Thyroid gland (tissue), 4 donors: ENCODE data around the gene CD36. TPM values are rescaled to one million over a fixed set of nuclear protein-coding genes. Genes with fewer than 3 reads are reported as not detected.

ENCODE experiments used
- DNase-seq, 2 donors: peaks; one replicate each; pipeline ENCODE4 v3.0.0-alpha.2; 2019
- H3K27ac ChIP-seq, 3 donors: fragments of 200-600 bp; sonication (generic); 1 replicate in 2 of 3; 2 replicates in 1 of 3; pipeline ENCODE4 v1.5.1; 2016 to 2019; ENCODE audit warnings: mild to moderate bottlenecking in 1 of 3, moderate library complexity in 1 of 3
- H3K27me3 ChIP-seq: fragments of 200-600 bp; sonication (generic); one replicate; pipeline ENCODE4 v1.5.1; 2019
- H3K36me3 ChIP-seq, 2 donors: fragments of 200-600 bp; sonication (generic); one replicate each; pipeline ENCODE4 v1.5.1; 2016 to 2019
- H3K4me1 ChIP-seq, 2 donors: fragments of 200-600 bp; sonication (generic); one replicate each; pipeline ENCODE4 v1.5.1; 2017 to 2019
- H3K4me3 ChIP-seq, 3 donors: fragments of 200-600 bp; sonication (generic); replicated peaks in 1 of 3; 1 replicate in 2 of 3; 2 replicates in 1 of 3; pipeline ENCODE4 v1.5.1; 2016; ENCODE audit warnings: mild to moderate bottlenecking in 1 of 3
- H3K9me3 ChIP-seq: fragments of 200-600 bp; sonication (generic); one replicate; pipeline ENCODE4 v1.5.1; 2017
- POLR2A ChIP-seq, 2 donors: fragments of 450-650 bp; IDR thresholded peaks; one replicate each; pipeline ENCODE4 v1.6.1; 2017; ENCODE audit warnings: antibody characterized with exemption in 2 of 2, mild to moderate bottlenecking in 2 of 2, moderate library complexity in 1 of 2
- WGBS, 2 donors: methylation state at CpG; one replicate each; pipeline ENCODE4 v1.1.5; 2017; 5-methylcytosine and 5-hydroxymethylcytosine counted together
- intact Hi-C: fragments of 100-400 bp; cut with DNase I; formaldehyde crosslinking; loops from one replicate; pipeline ENCODE4 v1.15.1; 2023
- total RNA-seq, 4 donors: library from RNA; depleted of rRNA; stranded (reverse); fragments of >200 nt; gene quantifications; one replicate each; pipeline ENCODE4 v1.2.3, GENCODE V29; 2016
- TF ChIP-seq, protein P1 (sequence below), 6 experiments: fragments of 200-600 bp in 3 of 6; fragments of 450-650 bp in 3 of 6; sonication (generic) in 3 of 6; IDR thresholded peaks; one replicate each; pipeline ENCODE4 v1.5.1; 2016 to 2019; ENCODE audit warnings: antibody characterized with exemption in 6 of 6, mild to moderate bottlenecking in 2 of 6, inconsistent platforms in 1 of 6, moderate library complexity in 1 of 6

Gene CD36
- total RNA-seq, 4 donors from 2014 or later: 137 to 244 (median 155) TPM

DNA sequence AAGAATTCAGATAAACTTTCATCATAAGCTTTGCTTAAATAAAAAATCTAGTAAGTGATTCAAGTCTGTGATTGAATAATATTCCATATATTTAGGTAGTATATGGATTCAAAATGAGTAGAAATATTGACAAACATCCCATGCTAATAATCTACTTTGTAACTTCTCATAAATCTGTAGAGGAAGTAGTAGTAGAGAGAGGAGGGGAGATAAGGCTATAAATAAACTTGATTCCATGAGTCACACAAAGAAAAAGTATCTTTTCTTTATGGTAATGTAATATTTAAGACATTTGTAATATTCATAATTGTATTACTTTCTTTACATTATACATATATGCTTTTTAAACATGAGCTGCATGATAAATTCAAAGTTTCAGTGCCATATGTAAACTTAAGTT lies 25.6 kb upstream of the CD36 start:
- Histone ChIP-seq H3K4me3 (no peak overlapping the region), H3K36me3 (no peaks in the 10 kb centered on the region), H3K27ac (no peak overlapping the region), H3K27me3 (no peaks in the 10 kb centered on the region), H3K4me1 (peaks cover 0 to 9% of the 10 kb centered on the region in 2 donors), H3K9me3 (no peaks in the 10 kb centered on the region)
- TF ChIP-seq, protein P1, sequence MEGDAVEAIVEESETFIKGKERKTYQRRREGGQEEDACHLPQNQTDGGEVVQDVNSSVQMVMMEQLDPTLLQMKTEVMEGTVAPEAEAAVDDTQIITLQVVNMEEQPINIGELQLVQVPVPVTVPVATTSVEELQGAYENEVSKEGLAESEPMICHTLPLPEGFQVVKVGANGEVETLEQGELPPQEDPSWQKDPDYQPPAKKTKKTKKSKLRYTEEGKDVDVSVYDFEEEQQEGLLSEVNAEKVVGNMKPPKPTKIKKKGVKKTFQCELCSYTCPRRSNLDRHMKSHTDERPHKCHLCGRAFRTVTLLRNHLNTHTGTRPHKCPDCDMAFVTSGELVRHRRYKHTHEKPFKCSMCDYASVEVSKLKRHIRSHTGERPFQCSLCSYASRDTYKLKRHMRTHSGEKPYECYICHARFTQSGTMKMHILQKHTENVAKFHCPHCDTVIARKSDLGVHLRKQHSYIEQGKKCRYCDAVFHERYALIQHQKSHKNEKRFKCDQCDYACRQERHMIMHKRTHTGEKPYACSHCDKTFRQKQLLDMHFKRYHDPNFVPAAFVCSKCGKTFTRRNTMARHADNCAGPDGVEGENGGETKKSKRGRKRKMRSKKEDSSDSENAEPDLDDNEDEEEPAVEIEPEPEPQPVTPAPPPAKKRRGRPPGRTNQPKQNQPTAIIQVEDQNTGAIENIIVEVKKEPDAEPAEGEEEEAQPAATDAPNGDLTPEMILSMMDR (IDR thresholded peaks at IDR 0.05): no peak
- TF ChIP-seq POLR2A (IDR thresholded peaks at IDR 0.05): no peak
- intact Hi-C loops: no loop called here
- DNase-seq: no peak

DNA sequence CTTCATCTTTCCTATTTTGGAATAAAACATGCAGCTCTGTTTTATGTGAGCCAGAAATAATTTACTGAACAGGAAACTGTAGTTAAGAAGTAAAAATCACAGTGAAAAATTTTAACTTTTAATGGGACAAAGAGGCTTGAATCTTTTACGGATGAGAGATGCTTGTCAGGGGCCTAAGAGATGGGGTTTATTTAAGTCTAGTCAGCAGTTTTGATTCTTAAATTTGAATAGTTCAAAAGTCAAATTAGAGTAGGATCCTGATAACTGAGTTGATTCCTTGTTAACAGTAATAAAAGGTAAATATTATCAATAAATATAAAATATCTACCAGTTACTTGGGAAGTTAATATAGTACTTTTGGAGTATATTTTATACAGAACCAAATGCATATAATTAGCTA lies 24.9 kb upstream of the CD36 start:
- Histone ChIP-seq H3K4me3 (no peak overlapping the region), H3K4me1 (peaks cover 0 to 9% of the 10 kb centered on the region in 2 donors), H3K27ac (no peak overlapping the region), H3K27me3 (no peaks in the 10 kb centered on the region), H3K9me3 (no peaks in the 10 kb centered on the region), H3K36me3 (no peaks in the 10 kb centered on the region)
- DNase-seq: no peak
- no peak for TF ChIP-seq POLR2A (IDR thresholded peaks at IDR 0.05)
- TF ChIP-seq, protein P1 (IDR thresholded peaks at IDR 0.05): no peak
- WGBS, 2 donors: 86 to 90% methylated on average over 1 of the region's 1 CpG
- intact Hi-C loops: no loop called here

DNA sequence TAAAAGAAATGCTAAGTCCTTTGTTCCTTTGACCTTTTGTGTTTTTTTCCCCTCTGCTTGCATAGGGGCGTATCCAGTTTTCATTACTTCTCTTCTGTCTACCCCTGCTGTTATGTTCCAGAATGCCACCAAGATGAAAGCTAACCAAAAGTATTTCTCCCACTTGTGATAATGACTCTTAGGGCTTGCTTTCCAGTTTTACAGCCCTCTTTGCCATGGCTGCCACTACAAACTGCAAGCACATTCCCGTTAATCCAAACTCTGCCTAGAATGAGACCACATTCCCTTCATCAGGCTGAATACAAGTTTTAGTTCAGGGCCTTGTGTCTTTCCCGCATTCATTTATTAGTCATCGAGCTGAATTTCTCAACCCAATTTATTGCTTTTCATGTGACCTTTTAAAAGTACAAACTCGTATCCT lies 23.6 kb upstream of the CD36 start:
- 73 to 77% methylated on average over 5 of the region's 5 CpGs for WGBS, 2 donors
- TF ChIP-seq, protein P1 (IDR thresholded peaks at IDR 0.05): no peak
- TF ChIP-seq POLR2A (IDR thresholded peaks at IDR 0.05): no peak
- H3K36me3 ChIP-seq: no peaks in the 10 kb centered on the region
- H3K27ac ChIP-seq: no peak overlapping the region
- DNase-seq: no peak
- intact Hi-C loops: no loop called here
- peaks cover 0 to 9% of the 10 kb centered on the region in 2 donors for H3K4me1 ChIP-seq
- H3K27me3 ChIP-seq: no peaks in the 10 kb centered on the region
- H3K9me3 ChIP-seq: no peaks in the 10 kb centered on the region
- H3K4me3 ChIP-seq: no peak overlapping the region

DNA sequence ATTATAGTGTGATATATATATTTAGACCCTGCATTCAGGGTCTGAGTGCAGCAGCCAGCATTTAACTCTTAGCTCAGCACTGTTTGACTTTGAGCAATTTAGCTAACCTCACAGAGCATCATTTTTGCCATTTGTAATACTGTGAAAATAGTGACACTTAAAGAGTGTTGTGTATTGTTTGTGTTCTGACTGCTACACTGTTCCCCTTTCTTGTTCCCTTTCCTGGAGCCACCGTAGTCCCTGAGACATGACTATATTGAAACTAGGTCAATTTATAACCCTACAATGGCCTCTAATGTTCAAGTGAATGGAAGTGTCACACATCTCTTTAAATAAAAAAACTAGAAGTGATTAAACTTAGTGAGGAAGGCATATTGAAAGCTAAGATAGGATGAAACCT lies 20.3 kb upstream of the CD36 start:
- no peaks in the 10 kb centered on the region for H3K4me1 ChIP-seq
- no peaks in the 10 kb centered on the region for H3K9me3 ChIP-seq
- intact Hi-C loops: no loop called here
- 55 to 79% methylated on average over 1 of the region's 1 CpG for WGBS, 2 donors
- DNase-seq: no peak
- no peak for TF ChIP-seq POLR2A (IDR thresholded peaks at IDR 0.05)
- TF ChIP-seq, protein P1 (IDR thresholded peaks at IDR 0.05): no peak
- no peak overlapping the region for H3K27ac ChIP-seq
- H3K4me3 ChIP-seq: no peak overlapping the region
- H3K27me3 ChIP-seq: no peaks in the 10 kb centered on the region
- H3K36me3 ChIP-seq: no peaks in the 10 kb centered on the region

DNA sequence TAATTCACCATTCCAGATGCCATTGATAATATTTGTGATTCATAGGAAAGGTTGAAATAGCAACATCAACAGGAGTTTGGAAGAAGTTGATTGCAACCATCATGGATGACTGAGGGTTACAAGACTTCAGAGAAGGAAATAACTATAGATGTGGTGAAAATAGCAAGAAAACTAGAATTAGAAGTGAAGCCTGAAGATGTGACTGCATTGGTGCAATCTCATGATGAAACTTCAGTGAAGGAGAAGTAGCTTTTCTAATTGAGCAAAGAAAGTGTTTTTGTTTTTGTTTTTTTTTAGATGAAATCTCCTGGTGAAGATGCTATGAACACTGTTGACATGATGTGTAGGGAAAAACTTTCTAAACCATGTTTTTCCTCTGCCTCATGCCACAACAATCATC lies 18.7 kb upstream of the CD36 start:
- no peak for TF ChIP-seq POLR2A (IDR thresholded peaks at IDR 0.05)
- TF ChIP-seq, protein P1 (IDR thresholded peaks at IDR 0.05): no peak
- intact Hi-C loops: no loop called here
- Histone ChIP-seq H3K36me3 (no peaks in the 10 kb centered on the region), H3K4me3 (no peak overlapping the region), H3K4me1 (no peaks in the 10 kb centered on the region), H3K9me3 (no peaks in the 10 kb centered on the region), H3K27me3 (no peaks in the 10 kb centered on the region), H3K27ac (no peak overlapping the region)
- no peak for DNase-seq
